H1 (cell line): ENCODE measurements around the gene CCNB3. TPM values are rescaled to one million over a fixed set of nuclear protein-coding genes. Genes with fewer than 3 reads are reported as not detected.

ENCODE experiments used
- CTCF ChIA-PET: fragments of 300-600 bp; sonication (Branson Sonifier 250); formaldehyde crosslinking; loops from one replicate; lab custom pipeline; 2021; ENCODE audit not compliant: partially characterized antibody; lab: Charles Lee
- POLR2A ChIA-PET: fragments of 300-600 bp; sonication (Branson Sonifier 250); formaldehyde crosslinking; loops from one replicate; lab custom pipeline; 2021; ENCODE audit warnings: inconsistent platforms; ENCODE audit not compliant: partially characterized antibody; lab: Charles Lee
- DNase-seq, 2 experiments: peaks; one replicate each; pipeline versions ENCODE4 v3.0.0 to v3.0.0-alpha.2; 2010 to 2022; ENCODE audit warnings: low spot score in 2 of 2, low read depth in 1 of 2, mixed read lengths in 1 of 2
- FAIRE-seq: peaks from 2 replicates; lab custom pipeline; 2011; peaks lifted over from hg19 to GRCh38; lab: Jason Lieb, UNC
- H2AFZ ChIP-seq: 2 replicates; pipeline ENCODE4 v1.8.1; 2012; ENCODE audit warnings: low read length, inconsistent platforms
- H2AK5ac ChIP-seq: 2 replicates; pipeline ENCODE4 v1.6.1; 2013; ENCODE audit warnings: low read depth, low read length
- H2BK120ac ChIP-seq: replicated peaks from 2 replicates; pipeline ENCODE3; 2013; ENCODE audit warnings: low read depth, low read length, inconsistent platforms
- H2BK12ac ChIP-seq: 2 replicates; pipeline ENCODE4 v1.6.1; 2013; ENCODE audit warnings: low read depth, low read length
- H2BK15ac ChIP-seq: 2 replicates; pipeline ENCODE4 v1.6.1; 2013; ENCODE audit warnings: low read length
- H2BK20ac ChIP-seq: 2 replicates; pipeline ENCODE4 v1.6.1; 2013; ENCODE audit warnings: low read length
- H2BK5ac ChIP-seq: 2 replicates; pipeline ENCODE4 v1.6.1; 2013; ENCODE audit warnings: low read depth, low read length
- H3K14ac ChIP-seq: 2 replicates; pipeline ENCODE4 v1.6.1; 2013; ENCODE audit warnings: inconsistent platforms; ENCODE audit not compliant: insufficient read length
- H3K18ac ChIP-seq: 2 replicates; pipeline ENCODE4 v1.6.1; 2013; ENCODE audit warnings: low read length; ENCODE audit errors: extremely low read depth
- H3K23ac ChIP-seq: 2 replicates; pipeline ENCODE4 v1.6.1; 2013; ENCODE audit warnings: inconsistent platforms; ENCODE audit not compliant: insufficient read length
- H3K23me2 ChIP-seq: 2 replicates; pipeline ENCODE4 v1.6.1; 2013; ENCODE audit warnings: low read depth, low read length
- H3K27ac ChIP-seq: 2 replicates; pipeline ENCODE4 v1.6.1; 2011; ENCODE audit warnings: low read depth, low read length, inconsistent platforms
- H3K27me3 ChIP-seq, 4 experiments: replicated peaks in 1 of 4; 1 replicate in 1 of 4; 2 replicates in 3 of 4; pipeline versions ENCODE4 v1.6.1 to v1.8.1; 2011 to 2013; ENCODE audit warnings: low read length in 3 of 4, mild to moderate bottlenecking in 3 of 4, inconsistent platforms in 2 of 4, mixed read lengths in 2 of 4, moderate library complexity in 1 of 4; ENCODE audit not compliant: control insufficient read depth in 3 of 4, insufficient read depth in 3 of 4; ENCODE audit errors: extremely low read depth in 1 of 4
- H3K36me3 ChIP-seq, 4 experiments: 2 replicates each; pipeline versions ENCODE4 v1.6.1 to v1.8.1; 2011 to 2013; ENCODE audit warnings: mild to moderate bottlenecking in 4 of 4, low read length in 3 of 4, moderate library complexity in 2 of 4, control low read depth in 1 of 4, inconsistent platforms in 1 of 4; ENCODE audit not compliant: insufficient read depth in 4 of 4, control insufficient read depth in 2 of 4
- H3K4ac ChIP-seq: replicated peaks from 2 replicates; pipeline ENCODE3; 2013; ENCODE audit warnings: low read length, low read depth, mixed read lengths, inconsistent platforms; ENCODE audit not compliant: insufficient read length
- H3K4me1 ChIP-seq, 4 experiments: replicated peaks in 1 of 4; 1 replicate in 1 of 4; 2 replicates in 3 of 4; pipeline versions ENCODE4 v1.6.1 to v1.8.1; 2011 to 2013; ENCODE audit warnings: low read length in 3 of 4, inconsistent platforms in 2 of 4, mixed read lengths in 1 of 4; ENCODE audit not compliant: insufficient read depth in 4 of 4, control insufficient read depth in 3 of 4
- H3K4me2 ChIP-seq, 2 experiments: 2 replicates each; pipeline versions ENCODE4 v1.6.1 to v1.8.1; 2011 to 2013; ENCODE audit warnings: low read depth in 2 of 2, low read length in 2 of 2, control low read depth in 1 of 2, inconsistent platforms in 1 of 2, mild to moderate bottlenecking in 1 of 2; ENCODE audit not compliant: insufficient read depth in 1 of 2
- H3K4me3 ChIP-seq, 4 experiments: fragments of 200-600, 300-600 bp in 1 of 4; sonication (generic), shearing (Covaris generic), sonication (Bioruptor Twin) in 1 of 4; 2 replicates each; pipeline versions ENCODE4 v1.5.1 to v1.8.1; 2011 to 2016; ENCODE audit warnings: low read length in 4 of 4, low read depth in 3 of 4, control low read depth in 2 of 4, inconsistent platforms in 2 of 4, mild to moderate bottlenecking in 2 of 4, mixed read lengths in 1 of 4, moderate library complexity in 1 of 4; ENCODE audit not compliant: insufficient read depth in 2 of 4; ENCODE audit errors: extremely low read depth in 1 of 4
- H3K56ac ChIP-seq: replicated peaks from 2 replicates; pipeline ENCODE3; 2013; ENCODE audit warnings: low read depth, mild to moderate bottlenecking, mixed read lengths, low read length, inconsistent platforms; ENCODE audit not compliant: insufficient read length
- H3K79me1 ChIP-seq: 2 replicates; pipeline ENCODE4 v1.6.1; 2013; ENCODE audit warnings: low read depth, low read length, control low read depth
- H3K79me2 ChIP-seq, 2 experiments: 2 replicates each; pipeline versions ENCODE4 v1.6.1 to v1.8.1; 2012 to 2013; ENCODE audit warnings: low read length in 2 of 2, mild to moderate bottlenecking in 2 of 2, inconsistent platforms in 1 of 2; ENCODE audit not compliant: insufficient read depth in 2 of 2, control insufficient read depth in 1 of 2
- H3K9ac ChIP-seq, 4 experiments: replicated peaks in 1 of 4; 1 replicate in 1 of 4; 2 replicates in 3 of 4; pipeline versions ENCODE4 v1.6.1 to v1.8.1; 2011 to 2013; ENCODE audit warnings: low read depth in 3 of 4, low read length in 3 of 4, control low read depth in 2 of 4, mild to moderate bottlenecking in 2 of 4, moderate library complexity in 2 of 4, inconsistent platforms in 1 of 4; ENCODE audit errors: extremely low read depth in 1 of 4
- H3K9me3 ChIP-seq, 2 experiments: 2 replicates each; pipeline versions ENCODE4 v1.6.1 to v1.8.1; 2012 to 2013; ENCODE audit warnings: mild to moderate bottlenecking in 2 of 2, moderate library complexity in 2 of 2, control low read depth in 1 of 2, inconsistent platforms in 1 of 2, low read depth in 1 of 2, low read length in 1 of 2, mixed read lengths in 1 of 2; ENCODE audit not compliant: insufficient read depth in 2 of 2
- H4K20me1 ChIP-seq, 2 experiments: replicated peaks in 1 of 2; 2 replicates each; pipeline versions ENCODE3 to v1.8.1; 2011 to 2013; ENCODE audit warnings: inconsistent platforms in 2 of 2, low read length in 2 of 2, mild to moderate bottlenecking in 1 of 2; ENCODE audit not compliant: insufficient read depth in 2 of 2, control insufficient read depth in 1 of 2
- H4K5ac ChIP-seq: 2 replicates; pipeline ENCODE4 v1.6.1; 2013; ENCODE audit warnings: low read length, low read depth, mixed read lengths, inconsistent platforms; ENCODE audit not compliant: insufficient read length
- H4K8ac ChIP-seq: 2 replicates; pipeline ENCODE4 v1.8.0; 2013; ENCODE audit warnings: mild to moderate bottlenecking, moderate library complexity, low read length, inconsistent platforms; ENCODE audit not compliant: insufficient read depth; ENCODE audit errors: extremely low read depth
- H4K91ac ChIP-seq: replicated peaks from 2 replicates; pipeline ENCODE3; 2013; ENCODE audit warnings: low read length, mixed read lengths, inconsistent platforms; ENCODE audit not compliant: insufficient read length
- BRCA1 ChIP-seq: IDR thresholded peaks from 2 replicates; pipeline ENCODE4 v1.6.1; 2012; ENCODE audit warnings: low read depth, low read length, improper control_type of control experiment
- CREB1 ChIP-seq: IDR thresholded peaks from 2 replicates; pipeline ENCODE4 v1.6.1; 2012; ENCODE audit warnings: inconsistent platforms
- HDAC6 ChIP-seq: IDR thresholded peaks from one replicate; pipeline ENCODE4 v1.7.1; 2012; ENCODE audit warnings: low read depth, mild to moderate bottlenecking, inconsistent platforms, low read length, moderate library complexity
- JUND ChIP-seq: IDR thresholded peaks from 2 replicates; pipeline ENCODE4 v1.6.1; 2011; ENCODE audit warnings: mild to moderate bottlenecking, improper control_type of control experiment, low read length
- POLR2A ChIP-seq, 2 experiments: IDR thresholded peaks; 1 replicate in 1 of 2; 2 replicates in 1 of 2; pipeline ENCODE4 v1.6.1; 2011; ENCODE audit warnings: low read depth in 2 of 2, low read length in 2 of 2, mild to moderate bottlenecking in 2 of 2; ENCODE audit errors: control extremely low read depth in 1 of 2
- TBP ChIP-seq: IDR thresholded peaks from 2 replicates; pipeline ENCODE4 v1.6.1; 2011; ENCODE audit warnings: low read depth, low read length, improper control_type of control experiment
- WGBS, 2 experiments: shearing (Covaris generic) in 1 of 2; methylation state at CpG; one replicate each; pipeline versions ENCODE4 v1.1.6 to v1.1.7; 2013 to 2015; ENCODE audit warnings: low lambda C conversion rate in 2 of 2, mixed read lengths in 2 of 2, inconsistent platforms in 1 of 2, low coverage in 1 of 2, missing lambda C conversion rate in 1 of 2; ENCODE audit not compliant: insufficient replicate concordance in 2 of 2, insufficient coverage in 1 of 2, insufficient read length in 1 of 2; ENCODE audit errors: extremely low coverage in 1 of 2, missing lambda C conversion rate in 1 of 2; 5-methylcytosine and 5-hydroxymethylcytosine counted together
- polyA plus RNA-seq, 7 experiments: library from polyadenylated mRNA; depleted of rRNA in 3 of 7; stranded (reverse) in 5 of 7; unstranded in 2 of 7; fragments of >200 nt in 5 of 7; fragments of 200-250 nt in 2 of 7; gene quantifications; 1 replicate in 5 of 7; 2 replicates in 1 of 7; 4 replicates in 1 of 7; pipeline versions ENCODE4 v1.2.1 to v1.2.3, GENCODE V29; 2011 to 2013; ENCODE audit warnings: missing spikeins in 2 of 7, mixed read lengths in 2 of 7
- total RNA-seq: library from RNA; stranded (reverse); fragmentation: NEBNext Ultra II Directional; extraction: Animal tissue kit (Norgen Biotek cat#: 25700); gene quantifications from 2 replicates; pipeline ENCODE4 v1.2.1, GENCODE V29; 2021
- TF ChIP-seq, protein P1 (sequence below): IDR thresholded peaks from 2 replicates; pipeline ENCODE4 v1.6.1; 2011; ENCODE audit warnings: low read length, improper control_type of control experiment

Gene CCNB3
- total and polyA plus RNA-seq, 2 of the 8 experiments (the other 6 are each of a cell fraction or from before 2014, with no cell fraction given) = 0.09 to 0.30 TPM

DNA sequence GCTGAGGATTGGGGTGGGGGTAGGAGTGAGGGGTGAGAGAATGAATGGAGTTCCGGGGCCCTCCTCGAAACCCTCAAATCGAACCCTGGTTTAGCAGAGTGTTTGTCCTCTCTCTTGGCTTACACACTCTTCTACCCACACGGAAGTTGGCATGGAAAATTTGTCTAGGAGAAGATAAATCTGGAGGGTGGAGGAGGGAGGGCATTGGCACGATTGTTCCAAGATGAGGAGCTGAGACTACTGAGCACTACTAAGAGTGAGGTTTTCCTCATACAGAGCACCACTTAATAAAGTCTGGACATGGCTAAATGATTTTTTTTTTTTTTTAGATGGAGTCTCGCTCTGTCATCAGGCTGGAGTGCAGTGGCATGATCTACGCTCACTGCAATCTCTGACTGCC, 37.2 kb upstream of the CCNB3 start:
- no peaks in the 10 kb centered on the region for H3K9me3 ChIP-seq
- no peak overlapping the region for H2BK12ac ChIP-seq
- no peak overlapping the region for H3K18ac ChIP-seq
- 0 out of 7 replicates have a peak, but pooled peaks cover 0 to 3% (median 0%) of the 10 kb centered on the region in 4 experiments for H3K4me1 ChIP-seq
- H3K27ac ChIP-seq = no peak overlapping the region
- no peak overlapping the region for H4K91ac ChIP-seq
- H4K5ac ChIP-seq = no peak overlapping the region
- CTCF ChIA-PET = interaction anchor here (0.6 to 0.7 kb wide), 2 partner anchors 66 to 69 kb away, joined by 3 read pairs; no protein-coding TSS in a partner anchor
- H3K79me2 ChIP-seq = no peaks in the 10 kb centered on the region
- H3K23ac ChIP-seq = no peak overlapping the region
- no peak overlapping the region for H3K4ac ChIP-seq
- FAIRE-seq = no peak
- 89% methylated on average over 3 of the region's 7 CpGs; no CpG with 5 or more reads in 1 of the 2 experiments for WGBS, 2 experiments
- no peak overlapping the region for H3K9ac ChIP-seq
- no peaks in the 10 kb centered on the region for H3K23me2 ChIP-seq
- no peak overlapping the region for H2BK120ac ChIP-seq
- TF ChIP-seq JUND (no peak), CREB1 (no peak), TBP (no peak), HDAC6 (no peak), POLR2A (IDR thresholded peaks at IDR 0.05; ENCODE audit: control extremely low read depth in 1 of 2, low read depth in 2 of 2, low read length in 2 of 2) (no peak), BRCA1 (no peak)
- TF ChIP-seq, protein P1, sequence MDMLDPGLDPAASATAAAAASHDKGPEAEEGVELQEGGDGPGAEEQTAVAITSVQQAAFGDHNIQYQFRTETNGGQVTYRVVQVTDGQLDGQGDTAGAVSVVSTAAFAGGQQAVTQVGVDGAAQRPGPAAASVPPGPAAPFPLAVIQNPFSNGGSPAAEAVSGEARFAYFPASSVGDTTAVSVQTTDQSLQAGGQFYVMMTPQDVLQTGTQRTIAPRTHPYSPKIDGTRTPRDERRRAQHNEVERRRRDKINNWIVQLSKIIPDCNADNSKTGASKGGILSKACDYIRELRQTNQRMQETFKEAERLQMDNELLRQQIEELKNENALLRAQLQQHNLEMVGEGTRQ = no peak
- H3K14ac ChIP-seq = no peak overlapping the region
- H3K79me1 ChIP-seq = no peaks in the 10 kb centered on the region
- H4K20me1 ChIP-seq = no peaks in the 10 kb centered on the region
- no peak overlapping the region for H2AK5ac ChIP-seq
- H2BK20ac ChIP-seq = no peak overlapping the region
- H3K56ac ChIP-seq = no peak overlapping the region
- POLR2A ChIA-PET = interaction anchor here (0.6 kb wide), 1 partner anchor 302 kb away, joined by 3 read pairs; no protein-coding TSS in a partner anchor
- H3K36me3 ChIP-seq = no peaks in the 10 kb centered on the region
- DNase-seq = no peak
- no peak overlapping the region for H3K4me3 ChIP-seq
- H2BK5ac ChIP-seq = no peak overlapping the region
- H2BK15ac ChIP-seq = no peak overlapping the region
- H3K27me3 ChIP-seq = no peaks in the 10 kb centered on the region
- H3K4me2 ChIP-seq = no peak overlapping the region
- H4K8ac ChIP-seq = no peak overlapping the region
- H2AFZ ChIP-seq = no peak overlapping the region
